H1 (cell line): ENCODE measurements around the gene SCNN1A. TPM values are rescaled to one million over a fixed set of nuclear protein-coding genes. Genes with fewer than 3 reads are reported as not detected.

Experiments
- CTCF ChIA-PET: fragments of 300-600 bp; sonication (Branson Sonifier 250); formaldehyde crosslinking; loops from one replicate; lab custom pipeline; 2021; ENCODE audit not compliant: partially characterized antibody; lab: Charles Lee
- POLR2A ChIA-PET: fragments of 300-600 bp; sonication (Branson Sonifier 250); formaldehyde crosslinking; loops from one replicate; lab custom pipeline; 2021; ENCODE audit warnings: inconsistent platforms; ENCODE audit not compliant: partially characterized antibody; lab: Charles Lee
- DNase-seq, 2 experiments: peaks; one replicate each; pipeline versions ENCODE4 v3.0.0 to v3.0.0-alpha.2; 2010 to 2022; ENCODE audit warnings: low spot score in 2 of 2, low read depth in 1 of 2, mixed read lengths in 1 of 2
- FAIRE-seq: peaks from 2 replicates; lab custom pipeline; 2011; peaks lifted over from hg19 to GRCh38; lab: Jason Lieb, UNC
- H2AFZ ChIP-seq: 2 replicates; pipeline ENCODE4 v1.8.1; 2012; ENCODE audit warnings: low read length, inconsistent platforms
- H2AK5ac ChIP-seq: 2 replicates; pipeline ENCODE4 v1.6.1; 2013; ENCODE audit warnings: low read depth, low read length
- H2BK120ac ChIP-seq: replicated peaks from 2 replicates; pipeline ENCODE3; 2013; ENCODE audit warnings: low read depth, low read length, inconsistent platforms
- H2BK12ac ChIP-seq: 2 replicates; pipeline ENCODE4 v1.6.1; 2013; ENCODE audit warnings: low read depth, low read length
- H2BK15ac ChIP-seq: 2 replicates; pipeline ENCODE4 v1.6.1; 2013; ENCODE audit warnings: low read length
- H2BK20ac ChIP-seq: 2 replicates; pipeline ENCODE4 v1.6.1; 2013; ENCODE audit warnings: low read length
- H2BK5ac ChIP-seq: 2 replicates; pipeline ENCODE4 v1.6.1; 2013; ENCODE audit warnings: low read depth, low read length
- H3K14ac ChIP-seq: 2 replicates; pipeline ENCODE4 v1.6.1; 2013; ENCODE audit warnings: inconsistent platforms; ENCODE audit not compliant: insufficient read length
- H3K18ac ChIP-seq: 2 replicates; pipeline ENCODE4 v1.6.1; 2013; ENCODE audit warnings: low read length; ENCODE audit errors: extremely low read depth
- H3K23ac ChIP-seq: 2 replicates; pipeline ENCODE4 v1.6.1; 2013; ENCODE audit warnings: inconsistent platforms; ENCODE audit not compliant: insufficient read length
- H3K23me2 ChIP-seq: 2 replicates; pipeline ENCODE4 v1.6.1; 2013; ENCODE audit warnings: low read depth, low read length
- H3K27ac ChIP-seq: 2 replicates; pipeline ENCODE4 v1.6.1; 2011; ENCODE audit warnings: low read depth, low read length, inconsistent platforms
- H3K27me3 ChIP-seq, 4 experiments: replicated peaks in 1 of 4; 1 replicate in 1 of 4; 2 replicates in 3 of 4; pipeline versions ENCODE4 v1.6.1 to v1.8.1; 2011 to 2013; ENCODE audit warnings: low read length in 3 of 4, mild to moderate bottlenecking in 3 of 4, inconsistent platforms in 2 of 4, mixed read lengths in 2 of 4, moderate library complexity in 1 of 4; ENCODE audit not compliant: control insufficient read depth in 3 of 4, insufficient read depth in 3 of 4; ENCODE audit errors: extremely low read depth in 1 of 4
- H3K36me3 ChIP-seq, 4 experiments: 2 replicates each; pipeline versions ENCODE4 v1.6.1 to v1.8.1; 2011 to 2013; ENCODE audit warnings: mild to moderate bottlenecking in 4 of 4, low read length in 3 of 4, moderate library complexity in 2 of 4, control low read depth in 1 of 4, inconsistent platforms in 1 of 4; ENCODE audit not compliant: insufficient read depth in 4 of 4, control insufficient read depth in 2 of 4
- H3K4ac ChIP-seq: replicated peaks from 2 replicates; pipeline ENCODE3; 2013; ENCODE audit warnings: low read length, low read depth, mixed read lengths, inconsistent platforms; ENCODE audit not compliant: insufficient read length
- H3K4me1 ChIP-seq, 4 experiments: replicated peaks in 1 of 4; 1 replicate in 1 of 4; 2 replicates in 3 of 4; pipeline versions ENCODE4 v1.6.1 to v1.8.1; 2011 to 2013; ENCODE audit warnings: low read length in 3 of 4, inconsistent platforms in 2 of 4, mixed read lengths in 1 of 4; ENCODE audit not compliant: insufficient read depth in 4 of 4, control insufficient read depth in 3 of 4
- H3K4me2 ChIP-seq, 2 experiments: 2 replicates each; pipeline versions ENCODE4 v1.6.1 to v1.8.1; 2011 to 2013; ENCODE audit warnings: low read depth in 2 of 2, low read length in 2 of 2, control low read depth in 1 of 2, inconsistent platforms in 1 of 2, mild to moderate bottlenecking in 1 of 2; ENCODE audit not compliant: insufficient read depth in 1 of 2
- H3K4me3 ChIP-seq, 4 experiments: fragments of 200-600, 300-600 bp in 1 of 4; sonication (generic), shearing (Covaris generic), sonication (Bioruptor Twin) in 1 of 4; 2 replicates each; pipeline versions ENCODE4 v1.5.1 to v1.8.1; 2011 to 2016; ENCODE audit warnings: low read length in 4 of 4, low read depth in 3 of 4, control low read depth in 2 of 4, inconsistent platforms in 2 of 4, mild to moderate bottlenecking in 2 of 4, mixed read lengths in 1 of 4, moderate library complexity in 1 of 4; ENCODE audit not compliant: insufficient read depth in 2 of 4; ENCODE audit errors: extremely low read depth in 1 of 4
- H3K56ac ChIP-seq: replicated peaks from 2 replicates; pipeline ENCODE3; 2013; ENCODE audit warnings: low read depth, mild to moderate bottlenecking, mixed read lengths, low read length, inconsistent platforms; ENCODE audit not compliant: insufficient read length
- H3K79me1 ChIP-seq: 2 replicates; pipeline ENCODE4 v1.6.1; 2013; ENCODE audit warnings: low read depth, low read length, control low read depth
- H3K79me2 ChIP-seq, 2 experiments: 2 replicates each; pipeline versions ENCODE4 v1.6.1 to v1.8.1; 2012 to 2013; ENCODE audit warnings: low read length in 2 of 2, mild to moderate bottlenecking in 2 of 2, inconsistent platforms in 1 of 2; ENCODE audit not compliant: insufficient read depth in 2 of 2, control insufficient read depth in 1 of 2
- H3K9ac ChIP-seq, 4 experiments: replicated peaks in 1 of 4; 1 replicate in 1 of 4; 2 replicates in 3 of 4; pipeline versions ENCODE4 v1.6.1 to v1.8.1; 2011 to 2013; ENCODE audit warnings: low read depth in 3 of 4, low read length in 3 of 4, control low read depth in 2 of 4, mild to moderate bottlenecking in 2 of 4, moderate library complexity in 2 of 4, inconsistent platforms in 1 of 4; ENCODE audit errors: extremely low read depth in 1 of 4
- H3K9me3 ChIP-seq, 2 experiments: 2 replicates each; pipeline versions ENCODE4 v1.6.1 to v1.8.1; 2012 to 2013; ENCODE audit warnings: mild to moderate bottlenecking in 2 of 2, moderate library complexity in 2 of 2, control low read depth in 1 of 2, inconsistent platforms in 1 of 2, low read depth in 1 of 2, low read length in 1 of 2, mixed read lengths in 1 of 2; ENCODE audit not compliant: insufficient read depth in 2 of 2
- H4K20me1 ChIP-seq, 2 experiments: replicated peaks in 1 of 2; 2 replicates each; pipeline versions ENCODE3 to v1.8.1; 2011 to 2013; ENCODE audit warnings: inconsistent platforms in 2 of 2, low read length in 2 of 2, mild to moderate bottlenecking in 1 of 2; ENCODE audit not compliant: insufficient read depth in 2 of 2, control insufficient read depth in 1 of 2
- H4K5ac ChIP-seq: 2 replicates; pipeline ENCODE4 v1.6.1; 2013; ENCODE audit warnings: low read length, low read depth, mixed read lengths, inconsistent platforms; ENCODE audit not compliant: insufficient read length
- H4K8ac ChIP-seq: 2 replicates; pipeline ENCODE4 v1.8.0; 2013; ENCODE audit warnings: mild to moderate bottlenecking, moderate library complexity, low read length, inconsistent platforms; ENCODE audit not compliant: insufficient read depth; ENCODE audit errors: extremely low read depth
- H4K91ac ChIP-seq: replicated peaks from 2 replicates; pipeline ENCODE3; 2013; ENCODE audit warnings: low read length, mixed read lengths, inconsistent platforms; ENCODE audit not compliant: insufficient read length
- CHD1 ChIP-seq: IDR thresholded peaks from 2 replicates; pipeline ENCODE4 v1.6.1; 2012; ENCODE audit warnings: low read depth, low read length, improper control_type of control experiment
- POLR2A ChIP-seq, 2 experiments: IDR thresholded peaks; 1 replicate in 1 of 2; 2 replicates in 1 of 2; pipeline ENCODE4 v1.6.1; 2011; ENCODE audit warnings: low read depth in 2 of 2, low read length in 2 of 2, mild to moderate bottlenecking in 2 of 2; ENCODE audit errors: control extremely low read depth in 1 of 2
- POLR2AphosphoS5 ChIP-seq: IDR thresholded peaks from 2 replicates; pipeline ENCODE4 v1.6.1; 2011; ENCODE audit warnings: low read depth, low read length
- WGBS, 2 experiments: shearing (Covaris generic) in 1 of 2; methylation state at CpG; one replicate each; pipeline versions ENCODE4 v1.1.6 to v1.1.7; 2013 to 2015; ENCODE audit warnings: low lambda C conversion rate in 2 of 2, mixed read lengths in 2 of 2, inconsistent platforms in 1 of 2, low coverage in 1 of 2, missing lambda C conversion rate in 1 of 2; ENCODE audit not compliant: insufficient replicate concordance in 2 of 2, insufficient coverage in 1 of 2, insufficient read length in 1 of 2; ENCODE audit errors: extremely low coverage in 1 of 2, missing lambda C conversion rate in 1 of 2; 5-methylcytosine and 5-hydroxymethylcytosine counted together
- polyA plus RNA-seq, 7 experiments: library from polyadenylated mRNA; depleted of rRNA in 3 of 7; stranded (reverse) in 5 of 7; unstranded in 2 of 7; fragments of >200 nt in 5 of 7; fragments of 200-250 nt in 2 of 7; gene quantifications; 1 replicate in 5 of 7; 2 replicates in 1 of 7; 4 replicates in 1 of 7; pipeline versions ENCODE4 v1.2.1 to v1.2.3, GENCODE V29; 2011 to 2013; ENCODE audit warnings: missing spikeins in 2 of 7, mixed read lengths in 2 of 7
- total RNA-seq: library from RNA; stranded (reverse); fragmentation: NEBNext Ultra II Directional; extraction: Animal tissue kit (Norgen Biotek cat#: 25700); gene quantifications from 2 replicates; pipeline ENCODE4 v1.2.1, GENCODE V29; 2021

The SCNN1A gene
- total and polyA plus RNA-seq, 2 of the 8 experiments (the other 6 are each of a cell fraction or from before 2014, with no cell fraction given) = 85.5 to 156 TPM

GRCh38 chr12:6346235-6346832 is 29.0 kb downstream of the SCNN1A start:
- H2BK15ac ChIP-seq = no peak overlapping the region
- WGBS, 2 experiments = 86% methylated on average over 5 of the region's 5 CpGs; no CpG with 5 or more reads in 1 of the 2 experiments
- H2BK5ac ChIP-seq = no peak overlapping the region
- no peak overlapping the region for H4K5ac ChIP-seq
- peak overlapping the region; percentile 39; the same call in 1 of the 2 replicates for H2BK12ac ChIP-seq
- no peak overlapping the region for H3K14ac ChIP-seq
- H3K79me2 ChIP-seq = peaks cover 4 to 8% of the 10 kb centered on the region in 2 experiments; a peak in 3 of 4 replicates
- no peak overlapping the region for H4K8ac ChIP-seq
- DNase-seq = no peak
- no peak overlapping the region for H2BK20ac ChIP-seq
- H3K4ac ChIP-seq = no peak overlapping the region
- TF ChIP-seq POLR2A (IDR thresholded peaks at IDR 0.05; ENCODE audit: control extremely low read depth in 1 of 2, low read depth in 2 of 2, low read length in 2 of 2) (peak in 1 of 2 experiments; percentile 21; a peak in 1 of 3 replicates), POLR2AphosphoS5 (peak; percentile 34; the same call in 1 of the 2 replicates), CHD1 (no peak)
- FAIRE-seq = no peak
- no peak overlapping the region for H3K4me2 ChIP-seq
- H3K36me3 ChIP-seq = peaks cover 6 to 30% (median 16%) of the 10 kb centered on the region in 4 experiments; a peak in 7 of 8 replicates
- no peak overlapping the region for H3K23ac ChIP-seq
- no peak overlapping the region for H2BK120ac ChIP-seq
- H3K79me1 ChIP-seq = no peaks in the 10 kb centered on the region
- H3K27ac ChIP-seq = no peak overlapping the region
- no peak overlapping the region for H3K4me3 ChIP-seq
- ChIA-PET CTCF (interaction anchor here (1.0 to 8.9 kb wide), 11 partner anchors 11 to 131 kb away, joined by 3 to 74 read pairs (median 5); partner anchors contain the start of gene SCNN1A), POLR2A (interaction anchor here (1.2 to 17.1 kb wide), 11 partner anchors 10 to 193 kb away, joined by 3 to 286 read pairs (median 7); partner anchors contain the start of genes SCNN1A and VAMP1)
- no peaks in the 10 kb centered on the region for H3K9me3 ChIP-seq
- peaks cover 3 to 13% (median 11%) of the 10 kb centered on the region in 4 experiments; a peak in 5 of 7 replicates for H3K4me1 ChIP-seq
- H3K18ac ChIP-seq = no peak overlapping the region
- H3K27me3 ChIP-seq = no peaks in the 10 kb centered on the region
- no peak overlapping the region for H2AK5ac ChIP-seq
- no peak overlapping the region for H3K56ac ChIP-seq
- no peak overlapping the region for H4K91ac ChIP-seq
- no peaks in the 10 kb centered on the region for H4K20me1 ChIP-seq
- H3K9ac ChIP-seq = no peak overlapping the region
- no peak overlapping the region for H2AFZ ChIP-seq
- H3K23me2 ChIP-seq = peaks cover 3% of the 10 kb centered on the region; the same call in 1 of the 2 replicates
